ENCODE results near the gene PPFIBP2.

- TF ChIP-seq CTCF (IDR thresholded peaks at IDR 0.05; ENCODE audit: insufficient read depth, low read depth, low read length): no peak
- no peak for TF ChIP-seq EZH2 (IDR thresholded peaks at IDR 0.05; ENCODE audit: insufficient read depth, low read length)
Observed at GRCh38 chr11:7498193-7498592, 15.6 kb upstream of the PPFIBP2 start.
